Stimulated activated CD8-positive, alpha-beta memory T cell treated with anti-CD3 and anti-CD28 coated beads, Interleukin-2, amount 100 ng/mL, for 1 hour (primary cell): ENCODE data around the gene VSIG1.

Source experiments
- DNase-seq, 2 donors: peaks; one replicate each; pipeline ENCODE4 v3.0.0-alpha.2; 2020; ENCODE audit warnings: low read depth in 2 of 2

Gene VSIG1

DNA sequence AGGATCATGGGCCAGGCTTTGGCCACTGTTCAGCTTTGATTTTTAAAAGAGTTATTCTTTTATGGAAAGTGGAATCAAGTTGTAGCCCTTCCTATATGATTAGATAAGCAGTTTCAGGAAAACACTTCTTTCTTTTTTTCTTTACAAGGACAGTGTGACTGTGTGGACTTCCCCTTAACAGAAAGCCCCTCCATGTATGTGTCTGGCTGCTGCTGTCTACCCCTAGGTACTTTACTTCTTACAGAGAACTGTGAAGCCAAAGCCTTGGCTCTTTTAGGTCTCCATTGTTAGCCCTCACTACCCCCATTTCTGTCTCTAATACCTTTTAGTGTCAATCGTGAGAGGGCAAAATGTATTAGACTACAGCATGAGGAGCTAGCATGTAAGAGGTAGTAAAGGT is 19.1 kb downstream of the VSIG1 start:
- no peak for DNase-seq

DNA sequence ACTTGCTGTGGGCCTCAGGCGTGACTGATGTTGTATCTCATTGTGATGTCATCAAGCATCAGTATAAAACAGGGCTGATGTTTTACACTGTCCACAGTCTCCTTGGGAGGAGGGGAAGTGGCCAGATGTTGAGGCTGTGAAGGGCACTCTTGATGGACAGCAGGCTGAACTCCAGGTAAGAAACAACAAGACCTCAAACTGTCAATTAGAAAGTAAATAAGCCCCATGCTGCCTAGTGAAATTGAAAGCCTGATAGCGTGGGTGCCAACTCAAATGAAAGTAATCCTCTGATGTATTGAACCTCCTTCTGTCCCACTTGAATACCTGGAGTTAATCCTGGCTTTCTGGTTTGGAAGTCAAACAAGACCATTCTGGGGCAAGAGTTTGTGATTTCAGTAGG is 19.7 kb downstream of the VSIG1 start:
- no peak for DNase-seq

DNA sequence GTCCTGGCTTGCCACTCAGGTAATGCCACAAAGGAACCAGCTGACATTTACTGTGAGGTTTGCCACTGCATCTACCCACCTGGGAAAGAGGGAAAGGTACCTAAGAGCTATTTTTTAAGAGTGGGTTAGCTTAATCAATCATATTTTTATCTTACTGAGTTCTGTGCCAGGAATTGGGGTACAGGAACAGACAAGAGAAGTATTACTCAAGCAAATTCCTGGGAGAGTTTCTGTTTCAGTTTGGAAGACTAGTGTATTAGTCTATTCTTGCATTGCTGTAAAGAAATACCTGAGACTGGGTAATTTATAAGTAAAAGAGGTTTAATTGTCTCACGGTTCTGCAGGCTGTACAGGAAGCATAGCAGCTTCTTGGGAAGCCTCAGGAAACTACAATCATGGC is 23.3 kb downstream of the VSIG1 start:
- DNase-seq = no peak

DNA sequence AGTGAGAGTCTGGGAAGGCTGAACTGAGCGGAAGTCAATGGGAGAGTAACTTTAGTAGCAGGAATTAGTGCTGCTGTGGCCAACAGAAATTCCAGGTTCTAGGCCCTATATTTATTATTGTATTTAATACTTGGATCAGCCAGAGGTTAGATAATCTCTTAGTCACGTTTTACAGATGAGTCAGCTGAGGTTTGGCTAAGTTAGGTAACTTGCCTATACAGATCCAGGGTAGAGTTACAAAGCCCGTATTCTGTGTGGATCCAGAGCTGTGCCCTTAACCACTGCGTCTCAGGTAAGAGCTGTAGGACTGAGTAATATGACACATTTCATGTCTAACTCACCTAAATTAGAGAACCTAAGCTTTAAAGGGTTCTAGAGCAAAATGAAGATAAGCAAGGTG is 26.0 kb downstream of the VSIG1 start:
- no peak for DNase-seq

DNA sequence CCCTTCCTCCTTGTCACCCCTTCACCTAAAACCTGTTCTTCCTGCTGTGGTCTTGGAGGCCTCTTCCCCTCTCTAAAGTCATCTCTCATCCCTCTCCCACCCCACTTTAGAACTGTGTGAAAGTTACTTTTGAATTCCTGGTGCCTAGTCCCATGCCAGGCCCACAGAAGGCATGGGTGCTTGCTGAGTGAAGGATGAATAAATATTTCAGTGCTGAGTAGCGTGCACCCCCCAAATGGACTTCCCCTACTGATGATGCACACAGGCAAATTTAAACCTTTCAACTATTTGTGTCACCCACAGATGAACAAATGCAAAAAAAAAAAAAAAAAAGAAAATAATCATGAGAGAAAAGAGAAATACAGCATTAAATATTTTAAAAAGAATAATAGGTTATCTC is 26.7 kb downstream of the VSIG1 start:
- DNase-seq = no peak

DNA sequence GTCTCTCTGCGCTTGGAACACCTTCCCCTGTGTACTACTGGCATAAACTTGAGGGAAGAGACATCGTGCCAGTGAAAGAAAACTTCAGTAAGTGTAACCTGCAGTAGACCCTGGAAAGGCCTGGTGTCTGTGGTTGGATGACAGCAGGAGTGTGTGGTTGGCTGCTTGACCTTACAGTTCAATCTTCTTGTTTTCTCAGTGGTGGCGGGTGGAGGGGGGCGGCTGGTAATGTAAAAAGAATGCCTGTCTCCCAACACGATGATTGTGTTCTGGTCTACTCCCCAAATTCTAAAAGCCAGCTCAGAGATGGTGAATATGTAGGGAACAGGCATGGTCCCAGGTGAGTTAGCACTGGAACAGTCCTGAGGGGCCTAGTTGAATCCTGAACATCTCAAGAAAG is 27.9 kb downstream of the VSIG1 start:
- no peak for DNase-seq

DNA sequence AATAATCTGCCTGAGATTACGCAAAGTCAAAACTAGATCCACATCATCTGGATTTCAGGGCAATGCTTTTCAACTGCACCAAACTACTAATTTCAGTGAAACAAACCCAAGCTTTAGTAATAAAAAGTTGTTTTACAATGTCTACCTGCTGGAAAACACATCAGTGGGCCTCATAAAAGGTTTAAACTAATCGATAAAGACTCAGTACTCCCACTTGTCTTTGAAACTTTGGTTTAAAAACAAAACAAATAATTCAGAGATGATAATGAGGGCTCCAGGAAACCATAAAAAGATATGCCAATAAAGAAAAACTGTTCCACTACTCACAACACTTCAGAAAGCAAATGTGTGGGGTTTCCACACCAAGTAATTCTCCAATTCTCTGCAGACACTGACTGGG is 36.2 kb downstream of the VSIG1 start:
- DNase-seq = no peak

DNA sequence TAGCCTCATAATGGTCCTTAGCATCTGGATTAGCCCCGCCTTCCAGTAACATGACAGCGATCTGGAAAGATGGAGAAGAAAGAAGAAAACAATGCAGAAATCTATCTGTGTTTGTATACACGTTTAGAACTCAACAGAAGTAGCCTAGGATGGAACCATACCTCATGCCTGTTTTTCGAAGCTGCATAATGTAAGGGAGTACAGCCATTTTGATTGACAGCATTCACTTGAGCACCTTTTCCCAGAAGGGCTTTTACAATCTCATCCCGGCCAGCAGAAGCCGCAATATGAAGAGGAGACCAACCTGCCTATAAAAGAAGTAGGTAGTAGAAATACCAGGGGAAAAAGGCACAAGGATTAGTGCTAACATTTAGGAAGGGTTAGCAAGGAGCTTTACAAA is 42.9 kb downstream of the VSIG1 start:
- no peak for DNase-seq

DNA sequence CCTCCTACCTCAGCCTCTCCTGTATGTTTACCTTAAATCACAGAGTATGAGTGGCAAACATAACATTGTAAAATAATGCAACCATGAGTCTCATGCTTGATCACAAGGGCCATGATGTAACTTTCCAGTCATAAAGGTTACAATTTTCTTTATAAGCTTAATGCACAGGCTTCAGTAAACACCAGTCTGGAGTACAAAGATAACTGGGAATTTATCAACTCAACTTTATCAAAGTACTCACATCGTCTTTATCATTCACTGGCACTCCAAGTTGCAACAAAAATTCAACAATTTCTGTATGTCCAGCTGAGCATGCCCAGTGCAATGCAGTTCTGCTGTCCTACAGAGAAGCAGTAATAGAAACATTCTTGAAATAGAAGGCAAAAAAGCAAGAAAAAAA is 43.6 kb downstream of the VSIG1 start:
- no peak for DNase-seq

DNA sequence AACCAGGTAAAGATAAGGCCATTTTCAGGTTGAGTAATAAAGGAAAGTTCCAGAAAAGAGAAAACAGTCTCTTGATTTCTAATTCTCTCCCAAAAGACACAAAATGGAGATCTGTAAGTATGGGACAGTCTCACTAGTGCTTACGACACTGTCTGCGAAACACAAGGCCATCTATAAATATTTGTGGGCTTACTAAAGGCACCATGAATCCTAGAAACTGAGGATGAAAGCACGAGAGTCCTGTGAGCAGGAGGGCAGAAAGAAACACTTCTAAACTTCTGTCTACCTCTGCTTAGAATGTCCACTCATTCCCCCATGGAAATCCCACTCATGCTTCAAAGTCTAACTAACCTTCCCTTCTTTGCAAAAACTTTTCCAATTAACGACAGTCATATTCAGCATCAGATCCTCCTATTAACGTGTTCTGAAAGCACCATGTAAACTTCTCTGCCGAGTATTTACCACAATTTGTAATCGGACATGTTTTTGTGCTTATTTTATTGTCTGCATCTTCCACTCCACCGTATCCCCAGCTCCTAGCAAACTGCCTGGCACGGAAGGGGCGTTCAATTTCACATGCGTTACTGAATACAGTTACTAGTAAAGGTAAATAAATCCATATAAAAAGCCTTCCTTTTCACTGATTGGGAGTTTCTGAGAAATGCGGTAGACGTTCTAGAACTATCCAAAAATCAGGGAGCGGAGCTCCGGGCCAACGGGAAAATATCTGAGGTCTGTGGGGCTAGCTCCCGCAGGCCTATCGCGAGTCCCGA is 45.8 kb downstream of the VSIG1 start:
- DNase-seq = no peak

DNA sequence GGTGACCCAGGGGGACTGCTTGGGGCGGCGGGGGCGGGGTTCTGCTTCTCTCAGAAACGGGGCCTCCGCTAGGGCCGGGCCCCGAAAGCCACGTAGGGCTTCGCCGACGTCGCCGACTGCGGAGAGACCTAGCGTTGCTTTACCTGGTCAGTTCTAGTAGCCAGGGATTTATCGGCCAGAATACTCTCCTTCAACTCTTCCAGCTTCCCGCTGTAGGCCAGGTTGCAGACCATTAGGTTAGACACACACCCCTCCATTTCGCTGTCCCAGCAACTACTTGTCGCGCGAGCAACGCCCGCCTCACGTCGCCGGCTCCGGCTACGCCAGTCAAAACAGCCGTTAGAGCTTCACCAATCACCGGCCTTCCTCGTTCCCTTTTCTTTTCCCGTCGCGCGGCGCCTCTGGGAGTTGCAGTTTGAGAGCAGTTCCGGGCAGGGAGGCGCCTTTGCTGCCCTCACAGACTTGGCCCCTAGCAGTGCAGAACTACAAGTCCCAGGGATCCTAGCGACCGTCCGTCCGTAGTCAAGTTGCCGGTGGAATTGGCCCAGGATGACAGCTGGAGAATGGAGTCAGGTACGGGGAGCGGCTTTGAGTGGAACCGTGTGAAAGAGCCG is 46.5 kb downstream of the VSIG1 start, which contains the start of the genes ATG4A and PSMD10:
ATG4A (plus strand) TSS at position 515 of the 614 bp plus-strand sequence; CDS start at position 564, 49 bp downstream.
PSMD10 (minus strand) TSS at position 279 of the 614 bp plus-strand sequence; CDS start at position 257, 22 bp downstream.
- DNase-seq = peak; percentile 68 to 76

DNA sequence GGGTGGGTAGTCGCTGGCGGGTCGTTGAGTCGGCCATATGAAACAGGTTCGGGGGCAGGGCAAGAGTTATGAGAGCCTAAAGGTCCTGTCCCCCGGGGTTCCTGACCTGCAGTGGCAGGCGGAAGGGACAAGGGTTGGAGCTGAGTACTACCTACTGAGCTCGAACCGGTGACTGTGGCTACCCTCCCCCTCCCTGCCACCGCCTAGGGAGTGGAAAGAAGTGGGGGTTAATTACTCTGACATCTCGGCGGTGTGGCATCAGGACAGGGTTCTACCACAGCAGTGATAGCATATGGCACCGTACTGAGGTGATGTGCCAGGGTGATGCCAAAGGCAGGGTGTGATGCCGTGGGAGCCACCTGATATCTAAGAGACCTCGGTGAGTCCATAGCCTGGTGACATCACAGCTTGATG is 47.0 kb downstream of the VSIG1 start:
- DNase-seq = peak in 1 of 2 donors; percentile 0

DNA sequence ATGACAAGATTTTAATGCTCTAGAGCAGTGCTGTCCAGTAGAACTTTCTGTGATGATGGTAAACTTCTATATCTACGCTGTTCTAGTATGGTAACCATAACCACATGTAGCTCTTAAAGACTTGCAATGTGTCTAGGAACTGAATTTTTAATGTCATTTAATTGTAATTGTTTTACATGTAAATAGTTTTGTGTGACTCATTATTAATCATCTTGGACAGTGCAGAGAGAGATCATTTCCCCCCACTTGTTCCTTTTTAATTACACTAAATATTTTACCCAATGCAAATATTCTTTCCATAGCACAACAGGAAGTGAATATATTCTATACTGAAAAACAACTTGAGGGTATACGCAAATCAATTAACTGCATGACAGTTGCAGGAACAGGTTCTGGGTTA is 52.5 kb downstream of the VSIG1 start:
- DNase-seq = no peak

DNA sequence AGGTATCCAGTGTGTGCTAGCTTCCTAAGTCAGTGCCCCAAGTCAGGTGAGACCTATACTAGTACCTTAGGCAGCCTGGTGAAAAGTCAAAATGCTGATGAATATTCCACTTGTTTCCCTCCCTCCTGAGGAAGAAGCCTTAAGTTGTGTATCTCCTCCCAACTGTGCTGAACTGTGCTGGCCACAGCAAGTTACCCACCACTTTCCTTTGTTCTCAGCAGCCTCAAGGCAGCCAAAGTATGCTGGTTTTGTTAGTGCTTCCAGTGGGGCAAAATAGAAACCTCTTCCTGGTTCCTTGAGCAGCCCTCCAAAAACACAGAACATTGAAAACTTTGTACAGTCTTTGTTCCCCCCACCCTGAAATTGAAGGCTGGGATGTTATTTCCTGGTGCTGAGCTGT is 60.6 kb downstream of the VSIG1 start:
- no peak for DNase-seq

DNA sequence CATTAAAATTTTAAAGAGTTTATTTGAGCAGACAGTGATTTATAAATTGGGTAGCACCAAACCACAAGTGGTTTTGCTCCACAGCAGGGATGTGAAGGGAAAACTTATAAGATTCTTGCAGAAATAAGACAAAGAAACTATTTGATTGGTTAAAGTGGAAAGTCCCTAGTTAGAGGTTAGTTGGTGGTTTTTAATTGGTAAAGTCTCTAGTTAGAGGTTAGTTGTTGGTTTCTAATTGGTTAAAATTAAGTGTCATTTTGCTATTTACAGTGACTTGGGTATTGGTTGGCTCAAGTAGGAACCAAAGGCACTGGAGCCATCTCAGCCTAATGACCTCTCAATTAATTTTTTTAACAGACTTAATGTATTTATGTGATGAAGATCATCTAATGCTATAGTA is 69.7 kb downstream of the VSIG1 start:
- no peak for DNase-seq

DNA sequence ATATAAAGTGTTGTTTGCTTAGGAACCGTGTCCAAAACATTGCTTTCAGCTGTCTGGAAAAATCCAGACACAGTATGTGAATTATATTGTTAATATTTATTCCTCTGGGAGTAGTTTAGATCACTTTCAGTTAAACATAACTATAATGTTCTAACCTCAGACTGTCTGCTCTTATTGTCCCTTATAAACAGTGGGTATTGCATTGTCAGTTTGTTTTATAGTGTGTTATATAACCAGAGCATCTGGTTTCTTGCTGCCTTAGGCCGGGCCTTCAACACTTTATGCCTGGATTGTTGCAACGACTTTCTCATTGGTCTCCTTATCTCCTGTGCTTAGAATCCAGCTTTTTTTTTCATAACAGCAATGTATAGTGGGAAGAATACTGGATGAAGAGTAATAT is 73.1 kb downstream of the VSIG1 start:
- no peak for DNase-seq

DNA sequence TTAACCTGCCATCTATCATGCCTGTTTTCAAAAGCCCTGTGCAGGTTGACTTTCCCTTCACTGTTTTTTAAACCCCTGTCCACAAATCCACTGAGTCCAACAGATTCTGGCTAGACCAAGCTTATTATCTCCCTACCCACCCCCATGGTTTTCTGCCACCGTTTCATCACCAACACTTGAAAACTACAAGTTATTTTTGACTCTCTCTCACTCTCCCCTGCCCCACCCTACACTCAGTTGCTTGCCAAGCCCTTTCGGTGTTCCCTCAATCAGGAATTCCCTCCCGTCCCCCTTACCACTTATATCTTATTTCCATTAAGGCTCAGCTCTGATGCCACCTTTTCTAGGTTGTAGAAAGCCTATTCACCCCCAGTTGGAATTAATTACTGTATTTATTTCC is 76.4 kb downstream of the VSIG1 start:
- DNase-seq = no peak

DNA sequence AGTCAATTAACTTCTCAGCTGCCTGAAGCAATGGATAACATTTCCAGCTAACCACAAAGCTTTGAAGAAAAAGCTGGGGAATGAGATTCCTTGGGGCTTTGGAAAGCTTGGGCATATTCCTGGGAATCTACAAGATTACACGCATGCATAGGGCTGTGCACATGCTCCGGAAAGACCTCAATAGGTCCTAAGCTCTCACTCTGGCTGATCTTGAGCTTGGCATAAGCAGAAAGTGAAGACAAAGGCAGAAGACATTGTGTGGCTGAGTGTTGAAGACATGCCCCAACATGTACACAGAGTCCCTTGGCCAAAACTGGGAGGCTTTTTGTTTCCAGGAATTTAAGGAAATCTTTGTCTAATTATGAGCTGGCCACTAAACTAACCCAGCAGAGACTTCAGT is 77.9 kb downstream of the VSIG1 start:
- DNase-seq = no peak

DNA sequence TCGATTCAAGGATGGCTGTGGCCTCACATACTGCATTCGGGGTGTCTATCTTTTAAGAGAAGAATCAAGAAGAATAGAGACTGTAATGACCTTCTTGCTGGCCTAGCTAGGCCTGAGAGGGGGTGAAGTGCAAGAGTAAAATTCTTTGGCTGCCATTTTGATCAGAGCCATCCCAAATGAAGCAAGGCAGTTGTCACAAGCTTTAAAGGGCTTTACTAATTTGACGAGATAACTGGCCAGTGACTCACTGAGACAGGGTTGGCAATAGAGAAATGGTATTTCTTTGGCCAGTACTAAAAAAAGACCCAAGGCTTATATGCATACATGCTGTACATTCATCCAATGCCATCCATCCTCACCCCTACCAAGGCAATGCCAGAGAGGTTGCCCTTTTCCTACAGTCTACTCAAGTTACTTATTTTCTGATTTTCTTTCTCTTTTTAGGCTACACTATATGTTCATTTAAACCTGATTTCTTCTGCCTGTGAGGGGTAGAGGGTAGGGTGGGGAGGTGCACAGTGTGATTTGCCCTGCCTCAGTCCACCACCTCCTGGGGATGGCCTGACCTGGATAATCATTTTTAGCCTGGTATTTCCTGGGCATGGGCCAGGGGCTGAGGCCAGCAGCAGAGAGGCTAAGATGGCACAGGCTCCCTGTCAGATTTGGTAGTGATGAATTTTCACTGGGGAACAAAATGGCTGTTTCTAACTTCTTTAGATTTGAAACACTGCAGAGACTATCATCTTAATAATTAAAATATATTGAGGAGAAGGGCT is 78.9 kb downstream of the VSIG1 start:
- DNase-seq = no peak

DNA sequence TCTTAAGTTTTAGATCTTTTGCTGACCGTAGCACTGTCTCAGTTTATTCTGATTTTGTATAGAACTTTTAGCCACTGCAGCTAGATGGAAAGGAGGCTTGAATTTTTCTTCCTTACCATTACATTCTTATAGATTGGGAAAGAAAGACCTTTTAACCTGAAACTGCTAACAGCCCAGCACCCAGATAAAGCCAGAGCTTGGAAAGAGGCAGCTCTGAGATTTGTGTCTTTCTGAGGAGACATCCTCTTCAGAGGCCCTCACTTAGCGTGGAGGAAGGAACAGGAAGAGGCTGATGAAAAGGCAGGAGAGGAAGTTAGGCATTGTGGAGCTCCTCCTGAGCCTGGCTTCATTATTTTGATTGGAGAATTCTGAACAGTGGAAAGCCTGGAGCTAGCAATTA is 81.8 kb downstream of the VSIG1 start:
- DNase-seq = no peak

DNA sequence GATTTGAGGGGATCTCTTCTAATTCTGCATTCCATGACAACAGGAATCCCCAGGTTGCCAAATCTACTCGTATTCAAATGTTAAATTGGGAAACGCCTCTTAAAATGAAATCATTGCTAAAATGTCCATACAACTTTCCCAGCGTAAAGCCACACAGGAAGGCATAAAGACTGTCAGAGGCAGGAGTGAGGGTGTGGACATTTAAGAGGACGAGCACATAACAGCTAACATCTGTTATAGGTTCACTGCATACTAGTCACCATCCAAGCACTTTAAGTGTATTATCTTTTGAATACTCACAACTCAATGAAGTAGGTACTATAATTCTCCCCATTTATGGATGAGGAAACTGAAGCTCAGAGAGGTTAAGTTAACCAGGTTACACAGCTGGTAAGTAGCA is 82.3 kb downstream of the VSIG1 start:
- no peak for DNase-seq
